HG02840 (cell line): ENCODE data around the gene TENM4.

Experiments used
- ATAC-seq: cut with Tn5 transposase; IDR thresholded peaks from one replicate; pipeline ENCODE4 v1.9.1; 2021; ENCODE audit warnings: mild to moderate bottlenecking, moderate library complexity, moderate number of reproducible peaks; ENCODE audit not compliant: unreplicated experiment, low FRiP score

TENM4 gene

GRCh38 chr11:79046366-79046765 lies 394.5 kb downstream of the TENM4 start:
- ATAC-seq: no peak

- ATAC-seq: no peak
Observed at GRCh38 chr11:79045800-79046304, 395.0 kb downstream of the TENM4 start.

GRCh38 chr11:79045018-79045799 lies 395.6 kb downstream of the TENM4 start:
- ATAC-seq: no peak

DNA sequence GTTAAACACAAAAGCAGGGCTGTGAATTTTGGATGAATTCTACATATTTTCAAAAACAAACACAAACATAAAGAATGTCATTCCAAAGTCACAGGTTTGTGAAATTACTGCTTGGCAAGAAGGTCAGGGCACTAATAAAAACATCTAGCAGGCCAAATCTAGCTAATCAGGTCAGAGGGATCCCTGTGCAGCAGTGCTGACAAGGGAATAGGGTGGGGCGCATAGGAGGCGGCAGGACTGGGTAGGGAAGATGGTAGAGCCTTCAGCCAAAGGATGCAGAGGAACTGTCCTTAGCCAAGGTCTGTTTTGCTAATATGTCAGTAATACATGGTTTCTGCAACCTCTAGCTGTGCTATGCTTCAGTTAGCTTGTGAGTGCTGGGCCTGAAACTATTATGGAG lies 396.6 kb downstream of the TENM4 start:
- ATAC-seq: no peak

DNA sequence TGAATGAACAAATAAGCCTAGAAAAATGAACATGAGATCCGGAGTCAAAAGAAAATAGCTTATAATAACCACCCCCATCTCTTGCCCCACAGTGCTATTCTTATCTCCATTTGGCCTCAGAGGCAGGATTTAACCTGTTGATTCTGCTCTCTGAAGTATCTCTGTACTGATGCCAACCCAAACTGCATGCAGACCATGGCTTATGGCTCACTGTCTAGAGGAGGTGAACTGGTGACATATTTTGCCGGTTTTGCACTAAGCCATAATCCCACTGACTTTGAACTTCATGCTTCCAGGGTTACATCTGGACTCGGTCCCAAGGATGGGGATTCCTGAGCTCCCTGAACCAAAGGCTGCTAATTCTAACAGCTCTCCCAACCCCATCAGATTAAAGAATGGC lies 397.1 kb downstream of the TENM4 start:
- no peak for ATAC-seq

- no peak for ATAC-seq
Observed at GRCh38 chr11:79042824-79043223, 398.0 kb downstream of the TENM4 start.

GRCh38 chr11:79040348-79040747 lies 400.5 kb downstream of the TENM4 start:
- no peak for ATAC-seq

GRCh38 chr11:79039122-79039521 lies 401.7 kb downstream of the TENM4 start:
- ATAC-seq: no peak

DNA sequence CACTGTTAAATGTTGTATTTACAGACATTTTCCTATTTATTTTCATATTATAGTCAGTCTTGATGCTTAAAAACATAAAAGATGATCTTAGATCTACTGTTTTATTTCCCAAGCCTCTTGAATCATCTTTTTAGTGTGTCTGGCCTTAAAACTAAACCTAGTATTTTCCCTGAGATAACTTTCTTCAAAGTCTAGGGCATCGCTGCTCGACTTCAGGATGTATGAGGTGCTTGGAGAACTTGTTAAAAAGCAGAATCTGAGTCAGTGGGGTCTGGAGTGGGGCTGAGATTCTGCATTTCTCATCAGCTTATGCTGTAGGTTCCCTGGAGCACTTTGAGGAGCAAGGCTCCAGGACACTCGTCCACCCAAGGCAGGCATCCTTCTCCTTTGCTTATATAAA lies 404.9 kb downstream of the TENM4 start:
- no peak for ATAC-seq

DNA sequence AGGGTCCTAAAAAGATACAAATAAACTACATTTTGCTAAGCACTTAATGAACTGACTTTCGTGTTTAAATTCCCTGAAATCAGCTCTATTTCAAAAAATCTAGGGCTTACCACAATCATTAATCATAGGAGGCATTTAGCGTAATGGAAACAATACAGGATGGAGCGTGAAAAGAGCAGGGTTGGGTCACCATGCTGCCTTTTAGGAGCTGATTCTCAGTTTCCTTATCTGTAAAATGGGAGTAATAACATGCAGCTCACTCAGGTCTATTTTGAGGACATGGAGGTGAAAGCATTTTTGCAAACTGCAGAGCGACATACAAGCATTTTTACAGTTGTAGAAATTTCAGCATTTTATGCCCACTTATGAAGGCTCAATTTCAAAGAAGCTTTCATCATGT lies 407.0 kb downstream of the TENM4 start:
- no peak for ATAC-seq

GRCh38 chr11:79030448-79030847 lies 410.4 kb downstream of the TENM4 start:
- no peak for ATAC-seq

DNA sequence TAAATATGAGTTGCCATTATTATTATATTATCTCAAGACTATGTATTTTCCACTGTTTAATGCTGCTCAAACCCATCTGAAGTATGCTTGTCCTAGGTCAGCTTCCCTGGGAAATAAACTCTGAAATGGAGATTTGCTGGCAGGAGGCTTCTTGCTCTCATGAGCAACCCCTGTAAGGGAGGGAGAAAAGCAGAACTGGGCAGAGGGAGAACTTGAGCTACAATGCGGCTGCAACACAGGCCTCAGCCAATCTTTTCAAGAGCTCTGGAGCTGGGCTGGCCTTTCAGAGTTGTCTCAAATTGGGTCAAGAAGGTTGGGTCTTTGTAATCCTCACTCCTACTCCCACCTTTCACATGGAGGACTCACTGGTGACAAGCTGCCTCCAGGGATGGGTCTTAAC lies 412.6 kb downstream of the TENM4 start:
- no peak for ATAC-seq

GRCh38 chr11:79026803-79027445 lies 413.9 kb downstream of the TENM4 start:
- no peak for ATAC-seq

GRCh38 chr11:79025622-79026021 lies 415.2 kb downstream of the TENM4 start:
- ATAC-seq: no peak

- no peak for ATAC-seq
Observed at GRCh38 chr11:79025097-79025496, 415.7 kb downstream of the TENM4 start.

DNA sequence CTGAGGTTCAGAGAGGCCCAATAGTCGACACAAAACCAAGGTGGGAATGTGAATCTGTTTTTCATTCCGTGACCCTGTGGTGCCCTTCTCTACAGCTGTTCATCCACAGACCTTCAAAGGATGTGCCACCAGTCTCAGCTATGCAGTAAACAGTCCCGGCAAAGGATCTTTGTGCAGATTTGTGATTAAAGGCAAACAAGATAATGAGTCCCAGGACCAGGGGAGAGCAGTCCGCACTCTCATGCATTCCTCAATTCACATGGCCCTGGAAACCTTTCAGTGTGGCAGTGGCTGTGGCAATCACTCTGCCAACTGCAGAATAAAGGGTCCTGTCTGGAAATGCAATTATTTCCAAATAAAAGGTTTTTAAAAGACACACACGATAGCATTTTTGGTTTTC lies 418.6 kb downstream of the TENM4 start:
- no peak for ATAC-seq

GRCh38 chr11:79021601-79022000 lies 419.2 kb downstream of the TENM4 start:
- ATAC-seq: no peak

GRCh38 chr11:79019975-79020374 lies 420.9 kb downstream of the TENM4 start:
- no peak for ATAC-seq

DNA sequence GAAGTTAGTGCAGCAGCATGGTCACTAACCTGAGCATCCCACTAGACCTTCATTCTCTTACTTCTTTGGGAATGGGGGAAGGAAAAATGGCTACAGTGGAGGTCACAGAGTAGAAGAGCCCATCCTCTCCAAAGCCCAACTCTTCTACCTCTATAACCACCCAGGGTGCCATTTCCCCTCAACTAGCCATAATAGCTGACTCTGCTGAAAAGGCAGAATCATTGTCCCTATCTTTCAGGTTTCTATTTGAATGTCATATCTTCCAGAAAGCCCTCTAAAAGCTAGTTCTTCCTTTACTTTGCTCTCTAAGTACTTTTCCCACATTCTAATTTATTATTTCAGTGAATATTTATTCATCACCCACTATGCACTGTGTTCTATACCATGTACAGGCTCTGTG lies 421.6 kb downstream of the TENM4 start:
- ATAC-seq: no peak

DNA sequence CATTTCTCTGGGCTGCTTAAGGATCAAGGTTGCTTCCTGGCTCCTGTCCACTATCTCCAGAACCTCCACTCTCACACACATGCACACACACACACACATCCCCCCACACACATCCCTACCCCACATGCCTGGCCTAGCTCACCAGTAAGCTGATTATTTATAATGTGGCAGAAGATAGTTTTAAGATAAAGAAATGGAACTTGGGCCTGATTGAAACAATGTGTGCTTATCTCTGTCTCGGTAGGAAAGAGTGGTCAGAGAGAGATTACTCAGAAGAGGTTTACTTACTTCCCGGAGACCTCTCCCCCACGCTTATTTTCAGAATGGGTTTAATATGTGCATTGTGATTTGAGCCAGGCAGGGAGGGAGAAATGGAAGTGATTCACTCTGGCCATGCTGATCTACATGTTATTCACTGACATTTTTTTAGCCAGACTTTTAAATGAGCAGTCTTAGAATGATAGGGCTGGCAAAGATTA lies 422.4 kb downstream of the TENM4 start:
- ATAC-seq: no peak

DNA sequence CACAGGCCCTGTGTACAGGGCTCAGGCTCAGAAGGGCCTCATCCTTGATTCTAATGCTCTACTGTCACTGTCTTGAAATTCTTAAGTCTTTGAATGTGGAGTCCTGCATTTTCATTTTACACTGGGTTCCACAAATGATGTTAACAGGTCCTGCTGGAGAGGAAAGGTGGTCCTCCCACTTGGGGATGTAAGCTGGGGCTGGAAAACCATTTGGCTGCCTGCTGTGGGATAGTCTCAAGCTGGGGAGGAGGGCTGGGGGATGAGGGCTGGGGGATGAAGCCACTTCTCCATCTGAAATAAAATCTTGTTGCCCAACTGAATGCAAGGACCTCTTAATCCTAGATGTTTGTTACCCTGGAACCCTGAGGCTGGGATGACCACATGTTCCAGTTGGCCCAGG lies 423.0 kb downstream of the TENM4 start:
- no peak for ATAC-seq

DNA sequence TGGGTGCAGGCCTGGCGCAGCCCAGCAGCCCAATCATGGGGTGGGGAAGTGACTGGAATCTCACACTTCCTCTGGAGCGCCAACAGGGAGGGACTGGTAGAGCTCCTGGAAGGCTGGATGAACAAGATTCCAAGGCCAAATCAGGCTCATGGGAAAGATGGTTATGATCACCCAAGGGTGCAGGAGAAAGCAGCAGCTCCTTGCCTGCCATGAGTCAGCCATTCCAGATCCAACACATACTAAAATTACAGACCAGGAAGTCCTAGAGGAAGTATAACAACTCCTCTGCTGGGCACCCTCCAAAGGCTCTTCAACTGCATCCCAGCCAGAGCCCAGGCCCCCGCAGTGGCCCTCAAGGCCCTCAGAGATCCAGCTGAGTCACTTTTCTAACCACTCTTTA lies 427.3 kb downstream of the TENM4 start:
- no peak for ATAC-seq
